K562 (cell line): ENCODE measurements around the gene WDR83. TPM values are rescaled to one million over a fixed set of nuclear protein-coding genes. Genes with fewer than 3 reads are reported as not detected.

Experiments
- ATAC-seq: fragments of 200-7000 bp; cut with Tn5 transposase; 3 replicates; pipeline ENCODE4 v1.9.1; 2020; ENCODE audit warnings: moderate library complexity
- BruUV-seq: library from RNA; stranded (reverse); fragments of 400-500 nt; replicated peaks from 2 replicates; lab custom pipeline; 2021; lab: Mats Ljungman, UMichigan
- CTCF ChIA-PET: fragments of 300-600 bp; formaldehyde crosslinking; extraction: SDS; loops from one replicate; lab custom pipeline; 2021; ENCODE audit warnings: low intra/inter-chr PET ratio; lab: Yijun Ruan, JAX
- POLR2A ChIA-PET: fragments of 300-600, 350-650 bp; sonication (Branson Sonifier 250); formaldehyde crosslinking; extraction: SDS; loops from one replicate; lab custom pipeline; 2021; ENCODE audit warnings: antibody characterized with exemption, inconsistent platforms; lab: Yijun Ruan, JAX
- DNase-seq, 4 experiments: peaks; one replicate each; pipeline versions ENCODE4 v3.0.0 to v3.0.0-alpha.2; 2011 to 2018; ENCODE audit warnings: low spot score in 3 of 4, mixed read lengths in 3 of 4; ENCODE audit errors: extremely low read depth in 1 of 4
- FAIRE-seq: peaks from 2 replicates; lab custom pipeline; 2011; peaks lifted over from hg19 to GRCh38; lab: Jason Lieb, UNC
- H2AFZ ChIP-seq: 2 replicates; pipeline ENCODE4 v1.6.0; 2011; ENCODE audit warnings: low read depth, low read length, control low read depth, inconsistent platforms
- H3K27ac ChIP-seq: fragments of 200-600 bp; 3 replicates; pipeline ENCODE4 v1.8.0; 2011; ENCODE audit warnings: low read depth, mild to moderate bottlenecking, control low read depth, inconsistent platforms, low read length, moderate library complexity, mixed read lengths; ENCODE audit errors: extremely low read depth
- H3K27me3 ChIP-seq, 2 experiments: fragments of 300-600 bp in 1 of 2; 2 replicates in 1 of 2; 3 replicates in 1 of 2; pipeline versions ENCODE4 v1.6.0 to v1.8.0; 2011; ENCODE audit warnings: inconsistent platforms in 2 of 2, low read length in 2 of 2, mild to moderate bottlenecking in 1 of 2, mixed read lengths in 1 of 2, moderate library complexity in 1 of 2; ENCODE audit not compliant: control insufficient read depth in 2 of 2, insufficient read depth in 2 of 2
- H3K36me3 ChIP-seq: fragments of 300-600 bp; 3 replicates; pipeline ENCODE4 v1.8.0; 2011; ENCODE audit warnings: mild to moderate bottlenecking, low read length, inconsistent platforms; ENCODE audit not compliant: control insufficient read depth, insufficient read depth
- H3K4me1 ChIP-seq, 2 experiments: fragments of 200-600 bp in 1 of 2; replicated peaks in 1 of 2; 2 replicates in 1 of 2; 3 replicates in 1 of 2; pipeline versions ENCODE4 v1.5.1 to v1.8.0; 2011; ENCODE audit warnings: inconsistent platforms in 2 of 2, low read length in 2 of 2, mild to moderate bottlenecking in 1 of 2, mixed read lengths in 1 of 2, moderate library complexity in 1 of 2; ENCODE audit not compliant: control insufficient read depth in 2 of 2, insufficient read depth in 2 of 2
- H3K4me2 ChIP-seq: 2 replicates; pipeline ENCODE4 v1.6.1; 2011; ENCODE audit warnings: low read length, control low read depth, inconsistent platforms, mixed read lengths; ENCODE audit not compliant: insufficient read depth
- H3K4me3 ChIP-seq: fragments of 200-600 bp; sonication (generic), shearing (Covaris generic); 2 replicates; pipeline ENCODE4 v1.5.1; 2016; ENCODE audit warnings: control low read depth, inconsistent platforms
- H3K79me2 ChIP-seq: fragments of 200-600 bp; 3 replicates; pipeline ENCODE4 v1.8.0; 2011; ENCODE audit warnings: low read length, inconsistent platforms; ENCODE audit not compliant: control insufficient read depth, insufficient read depth
- H3K9ac ChIP-seq, 2 experiments: 2 replicates each; pipeline versions ENCODE4 v1.6.0 to v1.6.1; 2011; ENCODE audit warnings: low read depth in 2 of 2, low read length in 2 of 2, control low read depth in 1 of 2, inconsistent platforms in 1 of 2, mild to moderate bottlenecking in 1 of 2, mixed read lengths in 1 of 2; ENCODE audit not compliant: insufficient read depth in 1 of 2
- H3K9me1 ChIP-seq: one replicate; pipeline ENCODE4 v1.6.0; 2011; ENCODE audit warnings: inconsistent platforms, mild to moderate bottlenecking, low read length, moderate library complexity; ENCODE audit not compliant: control insufficient read depth, insufficient read depth
- H3K9me3 ChIP-seq: replicated peaks from 2 replicates; pipeline ENCODE4 v1.5.1; 2011; ENCODE audit warnings: low read depth, low read length, inconsistent platforms; ENCODE audit not compliant: control insufficient read depth, insufficient read depth
- H4K20me1 ChIP-seq: replicated peaks from 2 replicates; pipeline ENCODE4 v1.6.1; 2011; ENCODE audit warnings: low read length, inconsistent platforms, mixed read lengths; ENCODE audit not compliant: control insufficient read depth, insufficient read depth
- ATF4 ChIP-seq: fragments of 450-650 bp; formaldehyde crosslinking; IDR thresholded peaks from 2 replicates; pipeline ENCODE4 v1.4.0; 2022; ENCODE audit warnings: mild to moderate bottlenecking, moderate library complexity
- BACH1 ChIP-seq: fragments of 200-800 bp; sonication (Bioruptor generic); IDR thresholded peaks from 2 replicates; pipeline ENCODE4 v1.6.1; 2016; ENCODE audit warnings: missing genetic modification characterization, missing compliant biosample characterization
- CEBPG ChIP-seq, 3 experiments: fragments of 200-800 bp in 1 of 3; sonication (Bioruptor generic) in 1 of 3; sonication (generic) in 1 of 3; formaldehyde crosslinking in 1 of 3; IDR thresholded peaks in 2 of 3; conservative IDR thresholded peaks in 1 of 3; 2 replicates each; pipeline versions ENCODE4 v1.6.1 to v1.8.0; 2016 to 2022; ENCODE audit warnings: missing compliant biosample characterization in 2 of 3, missing genetic modification characterization in 2 of 3, mild to moderate bottlenecking in 1 of 3, missing genetic modification reagents in 1 of 3
- CHD2 ChIP-seq: IDR thresholded peaks from 2 replicates; pipeline ENCODE4 v1.6.1; 2011; ENCODE audit warnings: low read depth, low read length
- FOS ChIP-seq: IDR thresholded peaks from 3 replicates; pipeline ENCODE4 v1.6.1; 2011; ENCODE audit not compliant: insufficient read length; ENCODE audit errors: extremely low read depth
- L3MBTL2 ChIP-seq: fragments of 450-650 bp; IDR thresholded peaks from 2 replicates; pipeline ENCODE4 v1.6.1; 2016; ENCODE audit warnings: mild to moderate bottlenecking, moderate library complexity
- MBD2 ChIP-seq: sonication (generic); IDR thresholded peaks from 2 replicates; pipeline ENCODE4 v1.6.1; 2016; ENCODE audit warnings: low read depth, borderline replicate concordance
- POLR2A ChIP-seq: fragments of 450-650 bp; conservative IDR thresholded peaks from 2 replicates; pipeline ENCODE4 v1.6.1; 2016
- RFX5 ChIP-seq: IDR thresholded peaks from 2 replicates; pipeline ENCODE4 v1.6.1; 2011; ENCODE audit warnings: low read depth, mild to moderate bottlenecking, improper control_type of control experiment, low read length
- SIRT6 ChIP-seq: IDR thresholded peaks from one replicate; pipeline ENCODE4 v1.6.1; 2012; ENCODE audit warnings: low read depth, mild to moderate bottlenecking, control low read depth, inconsistent platforms, low read length, moderate library complexity
- ZNF384 ChIP-seq: IDR thresholded peaks from 2 replicates; pipeline ENCODE4 v1.6.1; 2012; ENCODE audit warnings: low read depth, low read length, improper control_type of control experiment
- ZNF79 ChIP-seq: fragments of 250-450 bp; sonication (Bioruptor Pico); IDR thresholded peaks from 2 replicates; pipeline ENCODE4 v1.4.0; 2020; ENCODE audit warnings: low read depth, mild to moderate bottlenecking, moderate library complexity
- ZSCAN29 ChIP-seq: fragments of 450-650 bp; IDR thresholded peaks from 2 replicates; pipeline ENCODE4 v1.6.1; 2017
- WGBS: fragments of 100-300 bp; shearing (Covaris generic); methylation state at CpG from one replicate; pipeline ENCODE4 v1.1.6; 2016; ENCODE audit warnings: low coverage, mixed read lengths; ENCODE audit not compliant: insufficient coverage; ENCODE audit errors: missing lambda C conversion rate; 5-methylcytosine and 5-hydroxymethylcytosine counted together
- in situ Hi-C: fragments of 300-500 bp; cut with MboI; formaldehyde crosslinking; loops from 4 replicates; pipeline ENCODE4 v1.15.0; 2018; ENCODE audit warnings: inconsistent platforms, mixed read lengths
- intact Hi-C: fragments of 100-400 bp; cut with micrococcal nuclease; formaldehyde crosslinking; loops from 2 replicates; pipeline ENCODE4 v1.14.2; 2022
- polyA plus RNA-seq, 8 experiments: library from polyadenylated mRNA; depleted of rRNA in 4 of 8; stranded (reverse) in 5 of 8; unstranded in 3 of 8; fragments of >200 nt; fragmentation: Nextera tagmentation in 2 of 8; fragmentation: Illumina TruSeq in 1 of 8; extraction: Ambion mirVana in 2 of 8; extraction: Trizol in 1 of 8; gene quantifications; 2 replicates each; pipeline versions ENCODE4 v1.2.1 to v1.2.3, GENCODE V29; 2011 to 2014; ENCODE audit warnings: inconsistent platforms in 1 of 8, missing spikeins in 1 of 8
- total RNA-seq, 7 experiments: library from RNA; depleted of rRNA in 6 of 7; stranded (reverse); fragments of >200 nt in 6 of 7; fragmentation: Illumina TruSeq in 2 of 7; extraction: Trizol in 2 of 7; gene quantifications; 2 replicates each; pipeline versions ENCODE4 v1.2.1 to v1.2.3, GENCODE V29; 2011 to 2021; ENCODE audit warnings: low replicate concordance in 1 of 7
- TF ChIP-seq, protein P1 (sequence below), 3 experiments: fragments of 200-800 bp in 1 of 3; fragments of 250-450 bp in 1 of 3; fragments of 450-650 bp in 1 of 3; sonication (Bioruptor Pico) in 1 of 3; sonication (Bioruptor generic) in 1 of 3; formaldehyde crosslinking in 1 of 3; IDR thresholded peaks; 2 replicates each; pipeline versions ENCODE4 v1.6.1 to v1.8.0; 2016 to 2022; ENCODE audit warnings: mild to moderate bottlenecking in 2 of 3, missing genetic modification characterization in 2 of 3, missing compliant biosample characterization in 1 of 3, moderate library complexity in 1 of 3
- TF ChIP-seq, protein P2 (sequence below), 2 experiments: IDR thresholded peaks in 1 of 2; conservative IDR thresholded peaks in 1 of 2; 2 replicates each; pipeline ENCODE4 v1.6.1; 2016; ENCODE audit warnings: low read depth in 2 of 2, mild to moderate bottlenecking in 1 of 2, missing compliant biosample characterization in 1 of 2, missing genetic modification characterization in 1 of 2, moderate library complexity in 1 of 2

Gene WDR83
- total and polyA plus RNA-seq, 9 of the 15 experiments (the other 6 are each of a cell fraction or from before 2014, with no cell fraction given): 0.52 to 21.3 (median 4.2) TPM

- H3K4me3 ChIP-seq: no peak overlapping the region
- peak; percentile 87 for ATAC-seq
- H3K27ac ChIP-seq: no peak overlapping the region
- DNase-seq: peak; percentile 77 to 90 (median 86)
- no peak overlapping the region for H3K4me2 ChIP-seq
- intact Hi-C loops (no loop called here), in situ Hi-C loops (no loop called here)
- WGBS: 79% methylated on average over 9 of the region's 9 CpGs
- POLR2A ChIA-PET: interaction anchor here (0.6 to 0.7 kb wide), 2 partner anchors 20 to 49 kb away, joined by 3 read pairs; partner anchors contain the start of gene BEST2
- no peaks in the 10 kb centered on the region for H4K20me1 ChIP-seq
- no peaks in the 10 kb centered on the region for H3K27me3 ChIP-seq
- H3K4me1 ChIP-seq: peaks cover 0 to 27% of the 10 kb centered on the region in 2 experiments; a peak in 1 of 5 replicates
- H3K9me1 ChIP-seq: peaks cover 2% of the 10 kb centered on the region
- H3K9me3 ChIP-seq: no peaks in the 10 kb centered on the region
- FAIRE-seq: peak; percentile 90
- no peaks in the 10 kb centered on the region; the same call in 2 of the 3 replicates for H3K79me2 ChIP-seq
- H3K9ac ChIP-seq: 0 out of 4 replicates have a peak overlapping the region, but pooled peaks of 1 of the 2 experiments have one; percentile 24
- CTCF ChIA-PET: no interaction called here
- peaks cover 92% of the 10 kb centered on the region for H3K36me3 ChIP-seq
- no TSS peak for BruUV-seq
- no peak overlapping the region for H2AFZ ChIP-seq
- TF ChIP-seq POLR2A (0 out of 2 replicates have a peak, but pooled peaks have one; percentile 0), ZNF384 (peak; percentile 48; the same call in 1 of the 2 replicates), ATF4 (CRISPR knock-in tag) (no peak), L3MBTL2 (no peak), FOS (peak; percentile 77), CHD2 (0 out of 2 replicates have a peak, but pooled peaks have one; percentile 43), ZNF79 (no peak), SIRT6 (no peak), ZSCAN29 (no peak), MBD2 (peak; percentile 72; the same call in 1 of the 2 replicates), CEBPG (CRISPR knock-in tag; IDR thresholded peaks at IDR 0.05) (no peak), CEBPG (tag; conservative IDR thresholded peaks at IDR 0.05 in 1 of 2, IDR thresholded peaks at IDR 0.05 in 1 of 2) (no peak), BACH1 (tag) (no peak), RFX5 (no peak)
- TF ChIP-seq, protein P1, sequence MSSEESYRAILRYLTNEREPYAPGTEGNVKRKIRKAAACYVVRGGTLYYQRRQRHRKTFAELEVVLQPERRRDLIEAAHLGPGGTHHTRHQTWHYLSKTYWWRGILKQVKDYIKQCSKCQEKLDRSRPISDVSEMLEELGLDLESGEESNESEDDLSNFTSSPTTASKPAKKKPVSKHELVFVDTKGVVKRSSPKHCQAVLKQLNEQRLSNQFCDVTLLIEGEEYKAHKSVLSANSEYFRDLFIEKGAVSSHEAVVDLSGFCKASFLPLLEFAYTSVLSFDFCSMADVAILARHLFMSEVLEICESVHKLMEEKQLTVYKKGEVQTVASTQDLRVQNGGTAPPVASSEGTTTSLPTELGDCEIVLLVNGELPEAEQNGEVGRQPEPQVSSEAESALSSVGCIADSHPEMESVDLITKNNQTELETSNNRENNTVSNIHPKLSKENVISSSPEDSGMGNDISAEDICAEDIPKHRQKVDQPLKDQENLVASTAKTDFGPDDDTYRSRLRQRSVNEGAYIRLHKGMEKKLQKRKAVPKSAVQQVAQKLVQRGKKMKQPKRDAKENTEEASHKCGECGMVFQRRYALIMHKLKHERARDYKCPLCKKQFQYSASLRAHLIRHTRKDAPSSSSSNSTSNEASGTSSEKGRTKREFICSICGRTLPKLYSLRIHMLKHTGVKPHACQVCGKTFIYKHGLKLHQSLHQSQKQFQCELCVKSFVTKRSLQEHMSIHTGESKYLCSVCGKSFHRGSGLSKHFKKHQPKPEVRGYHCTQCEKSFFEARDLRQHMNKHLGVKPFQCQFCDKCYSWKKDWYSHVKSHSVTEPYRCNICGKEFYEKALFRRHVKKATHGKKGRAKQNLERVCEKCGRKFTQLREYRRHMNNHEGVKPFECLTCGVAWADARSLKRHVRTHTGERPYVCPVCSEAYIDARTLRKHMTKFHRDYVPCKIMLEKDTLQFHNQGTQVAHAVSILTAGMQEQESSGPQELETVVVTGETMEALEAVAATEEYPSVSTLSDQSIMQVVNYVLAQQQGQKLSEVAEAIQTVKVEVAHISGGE (CRISPR knock-in tag; IDR thresholded peaks at IDR 0.05): no peak
- TF ChIP-seq, protein P2, sequence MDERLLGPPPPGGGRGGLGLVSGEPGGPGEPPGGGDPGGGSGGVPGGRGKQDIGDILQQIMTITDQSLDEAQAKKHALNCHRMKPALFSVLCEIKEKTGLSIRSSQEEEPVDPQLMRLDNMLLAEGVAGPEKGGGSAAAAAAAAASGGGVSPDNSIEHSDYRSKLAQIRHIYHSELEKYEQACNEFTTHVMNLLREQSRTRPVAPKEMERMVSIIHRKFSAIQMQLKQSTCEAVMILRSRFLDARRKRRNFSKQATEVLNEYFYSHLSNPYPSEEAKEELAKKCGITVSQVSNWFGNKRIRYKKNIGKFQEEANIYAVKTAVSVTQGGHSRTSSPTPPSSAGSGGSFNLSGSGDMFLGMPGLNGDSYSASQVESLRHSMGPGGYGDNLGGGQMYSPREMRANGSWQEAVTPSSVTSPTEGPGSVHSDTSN (CRISPR knock-in tag; IDR thresholded peaks at IDR 0.05; ENCODE audit: low read depth): no peak
- TF ChIP-seq, protein P2 (tag; conservative IDR thresholded peaks at IDR 0.05; ENCODE audit: low read depth): 0 out of 2 replicates have a peak, but pooled peaks have one; percentile 8
Observed at GRCh38 chr19:12703046-12703445, 36.4 kb downstream of the WDR83 start.
